GM11168 (cell line): Measurements from ENCODE around the gene RAD51B.

Experiments
- in situ Hi-C: fragments of 300-500 bp; cut with MboI; formaldehyde crosslinking; loops from one replicate; pipeline ENCODE4 v1.12.0; 2022; ENCODE audit warnings: low sequenced_read_pairs; ENCODE audit not compliant: unreplicated experiment

Gene RAD51B

DNA sequence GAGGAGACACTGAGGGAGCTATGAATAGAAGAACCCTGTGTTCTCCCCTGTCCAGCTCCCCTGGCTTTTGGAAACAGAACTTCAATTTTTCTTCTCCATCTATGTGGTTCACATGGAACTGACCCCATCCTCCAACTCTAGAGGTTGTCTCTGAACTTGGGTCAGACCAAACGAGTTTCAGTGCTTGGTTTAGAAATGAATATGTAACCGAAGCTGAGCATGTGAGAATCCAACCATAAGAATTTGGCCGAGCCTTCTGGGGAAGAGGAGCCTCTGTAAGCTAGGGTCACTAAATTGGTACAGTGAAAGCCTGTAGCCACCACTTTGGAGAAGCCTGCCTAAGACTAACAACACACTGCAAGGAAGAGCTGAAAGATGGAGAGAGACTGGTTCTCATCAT, 508.9 kb downstream of the RAD51B start:
- in situ Hi-C loops, result no loop called here

DNA sequence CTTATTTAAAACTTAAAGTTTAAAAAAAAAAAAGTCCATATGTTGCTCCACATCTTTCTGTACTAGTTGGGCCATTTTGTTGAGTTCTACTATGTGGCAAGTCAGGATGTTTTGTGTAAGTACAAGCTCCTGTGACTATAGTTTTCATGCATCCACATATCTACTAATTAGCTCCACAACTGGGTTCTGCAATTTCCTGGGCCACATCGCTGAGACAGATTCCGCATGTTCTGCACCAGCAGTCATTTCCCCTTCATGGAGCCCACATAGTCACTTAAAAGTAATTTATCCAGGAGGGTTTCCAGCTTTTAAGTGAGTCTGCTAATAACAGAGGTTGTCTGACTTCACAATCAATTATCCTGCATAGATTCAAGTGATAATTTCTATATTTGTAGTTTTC, 511.8 kb downstream of the RAD51B start:
- in situ Hi-C loops, result no loop called here

DNA sequence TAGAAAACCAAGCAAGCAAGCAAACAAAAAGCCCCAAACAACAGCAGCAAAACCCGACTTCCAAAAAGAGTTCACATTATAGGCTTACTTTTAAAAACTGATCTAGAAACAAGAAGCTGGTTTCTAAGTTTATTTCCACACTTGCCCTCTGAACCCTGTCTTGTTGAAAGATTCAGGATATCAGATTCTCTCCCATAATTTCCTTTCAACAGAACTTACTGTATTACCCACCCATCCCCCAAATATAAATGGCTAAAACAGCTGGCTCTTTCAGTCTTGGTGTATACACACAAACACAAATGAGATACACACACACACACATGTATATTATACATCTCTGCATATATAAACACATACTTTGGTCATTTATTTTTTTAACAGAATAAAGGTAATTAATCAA, 512.4 kb downstream of the RAD51B start:
- in situ Hi-C loops, result no loop called here

DNA sequence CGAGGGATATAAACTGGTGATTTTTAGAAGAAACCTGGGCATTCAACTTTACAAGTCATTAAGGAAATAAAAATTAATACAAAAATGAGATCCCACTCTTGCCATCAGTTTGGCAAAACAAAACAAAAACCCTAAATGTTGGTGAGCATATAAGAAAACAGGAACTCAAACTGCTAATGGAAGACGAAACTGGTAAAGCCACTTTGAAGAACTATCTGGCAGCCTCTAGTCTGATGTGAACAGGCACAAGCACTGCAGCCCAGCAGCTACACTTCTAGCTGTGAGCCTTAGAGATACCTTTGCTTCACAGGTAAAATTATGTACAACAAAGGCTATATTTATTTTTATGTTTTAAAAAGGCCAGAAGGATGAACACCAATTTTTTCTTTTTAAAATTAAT, 513.7 kb downstream of the RAD51B start:
- in situ Hi-C loops, result no loop called here

DNA sequence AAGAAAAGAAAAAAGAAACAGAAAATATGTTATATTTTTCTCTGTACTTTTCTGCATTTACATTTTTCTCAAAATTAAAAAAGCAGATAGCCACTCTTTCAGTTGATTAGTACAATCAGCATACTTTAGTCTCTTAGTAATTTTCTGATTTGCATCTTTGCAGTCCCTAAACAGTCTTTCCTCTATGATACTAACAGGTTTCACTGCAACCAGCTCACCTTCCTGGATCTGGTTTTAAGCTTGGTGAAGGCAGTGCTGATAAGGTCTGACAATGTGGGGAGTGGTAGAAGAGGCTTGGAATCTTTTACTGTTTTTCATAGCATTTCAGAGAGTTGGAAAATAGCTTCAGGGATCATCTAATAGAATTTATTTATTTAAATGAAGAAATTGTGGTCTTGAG, 515.7 kb downstream of the RAD51B start:
- in situ Hi-C loops, result no loop called here

DNA sequence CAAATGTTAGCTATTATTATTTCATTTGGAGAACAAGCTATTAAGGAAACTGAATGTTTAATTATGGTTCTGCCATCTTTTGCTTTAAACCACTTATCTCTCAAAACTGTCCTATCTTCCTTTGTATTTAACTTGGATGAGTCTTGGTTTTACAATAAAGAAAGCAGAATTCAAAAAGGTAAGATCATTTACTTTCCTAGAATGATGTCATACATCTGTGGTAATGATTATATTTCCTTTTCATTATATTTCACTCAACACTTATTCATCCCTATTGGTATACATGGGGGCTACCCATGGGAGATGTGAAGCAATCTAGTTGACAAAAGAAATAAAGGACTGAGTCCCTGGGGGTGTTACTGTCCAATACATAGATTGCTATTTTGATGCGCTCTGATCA, 516.6 kb downstream of the RAD51B start:
- in situ Hi-C loops, result no loop called here

DNA sequence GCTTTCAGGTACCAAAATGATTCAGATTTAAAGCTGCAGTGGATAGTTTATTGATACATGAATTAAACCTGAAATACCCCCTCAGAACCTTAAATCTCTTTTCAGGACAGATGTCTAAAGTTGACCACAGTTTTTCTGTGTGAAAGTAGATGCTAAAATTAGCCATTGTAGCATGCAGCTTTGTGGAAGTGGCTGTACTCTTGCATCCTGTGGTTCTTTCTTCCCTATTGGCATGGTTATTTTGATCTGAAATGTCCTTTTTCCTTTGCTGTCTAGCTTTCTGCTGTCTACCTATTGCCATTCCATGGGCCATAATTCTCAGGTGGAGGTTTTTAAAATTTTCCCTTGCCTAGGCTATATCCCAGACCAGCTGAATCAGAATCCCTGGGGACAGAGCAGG, 517.7 kb downstream of the RAD51B start:
- in situ Hi-C loops, result no loop called here

DNA sequence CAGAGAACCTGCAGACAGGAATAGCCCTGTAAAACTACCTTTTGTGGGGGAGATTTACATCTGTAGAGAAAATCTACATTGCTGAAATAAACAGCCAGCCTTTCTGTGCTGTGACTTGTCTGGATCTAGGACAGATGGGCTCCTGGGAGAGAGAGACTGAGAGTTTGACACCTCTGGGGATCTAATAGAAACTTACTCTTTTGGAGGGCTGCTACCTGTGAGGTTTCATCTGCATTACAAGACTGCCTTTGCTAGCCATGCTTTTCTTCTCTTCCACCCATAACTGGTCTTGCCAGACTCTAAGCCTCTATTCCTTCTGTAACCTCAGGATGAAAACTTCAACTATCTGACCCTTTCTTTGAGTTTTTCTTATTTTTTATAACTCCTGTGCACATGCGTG, 520.7 kb downstream of the RAD51B start:
- in situ Hi-C loops, result no loop called here

DNA sequence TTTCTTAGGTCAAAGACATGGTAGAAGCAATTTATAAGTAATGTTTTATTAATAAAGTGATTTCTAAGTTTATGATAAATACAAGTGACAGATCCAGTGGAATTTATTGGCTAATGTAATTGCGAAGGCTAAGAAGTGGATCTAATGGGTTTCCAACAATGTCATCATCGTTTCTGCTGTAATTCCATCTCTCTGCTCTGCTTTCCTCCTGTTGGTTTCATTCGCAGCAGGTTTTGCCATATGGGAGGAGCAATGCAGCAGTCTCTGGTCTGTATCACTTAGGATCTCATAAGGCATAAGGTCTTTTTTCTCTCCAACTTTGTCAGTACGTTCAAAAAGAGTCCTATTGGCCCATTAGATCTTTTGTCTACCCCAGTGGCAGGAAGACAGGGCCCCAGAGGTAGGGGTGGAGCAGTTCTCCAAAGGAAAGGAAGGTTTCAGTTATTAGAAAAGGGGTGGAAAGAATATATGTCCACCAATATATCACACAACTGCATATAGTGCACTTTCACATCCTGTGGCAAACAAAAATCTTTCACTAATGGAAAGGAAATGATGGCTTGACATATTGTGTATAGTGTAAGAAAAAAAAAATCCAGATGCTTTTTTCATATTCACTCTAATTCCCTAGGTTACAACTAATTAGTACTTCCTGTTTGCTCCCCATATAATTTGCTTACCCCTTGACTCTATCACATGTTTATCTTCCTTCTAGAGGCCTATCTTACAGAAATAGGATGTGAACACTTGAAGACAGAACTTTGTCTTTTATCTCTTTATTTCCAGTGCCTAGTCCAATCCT, 522.0 kb downstream of the RAD51B start:
- in situ Hi-C loops, result no loop called here

DNA sequence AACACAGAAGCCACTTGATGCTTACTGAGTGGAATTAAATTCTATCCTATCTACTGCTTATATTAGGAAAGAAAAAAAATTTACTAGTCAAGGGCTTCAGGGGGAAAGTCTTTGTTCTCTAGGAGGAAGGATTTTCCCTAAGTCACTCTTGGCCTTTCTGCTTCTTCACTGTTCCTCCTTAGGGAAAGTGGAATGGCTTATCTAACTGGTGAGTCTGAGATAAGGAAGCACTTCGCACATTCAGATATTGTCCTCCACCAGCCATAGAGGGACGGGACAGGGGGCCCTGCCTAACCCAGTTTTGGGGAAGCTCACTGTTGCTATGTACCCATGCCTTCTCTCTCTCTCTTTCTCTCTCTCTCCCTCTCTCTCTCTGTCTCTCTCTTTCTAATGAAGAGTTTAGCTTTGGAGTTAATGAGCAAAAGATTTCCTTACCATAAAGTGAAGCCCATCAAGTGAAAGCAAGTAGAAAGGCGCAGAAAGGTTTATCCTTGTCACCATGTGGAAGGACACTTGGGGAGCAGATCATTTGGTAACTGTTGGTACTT, 522.7 kb downstream of the RAD51B start:
- in situ Hi-C loops, result no loop called here

DNA sequence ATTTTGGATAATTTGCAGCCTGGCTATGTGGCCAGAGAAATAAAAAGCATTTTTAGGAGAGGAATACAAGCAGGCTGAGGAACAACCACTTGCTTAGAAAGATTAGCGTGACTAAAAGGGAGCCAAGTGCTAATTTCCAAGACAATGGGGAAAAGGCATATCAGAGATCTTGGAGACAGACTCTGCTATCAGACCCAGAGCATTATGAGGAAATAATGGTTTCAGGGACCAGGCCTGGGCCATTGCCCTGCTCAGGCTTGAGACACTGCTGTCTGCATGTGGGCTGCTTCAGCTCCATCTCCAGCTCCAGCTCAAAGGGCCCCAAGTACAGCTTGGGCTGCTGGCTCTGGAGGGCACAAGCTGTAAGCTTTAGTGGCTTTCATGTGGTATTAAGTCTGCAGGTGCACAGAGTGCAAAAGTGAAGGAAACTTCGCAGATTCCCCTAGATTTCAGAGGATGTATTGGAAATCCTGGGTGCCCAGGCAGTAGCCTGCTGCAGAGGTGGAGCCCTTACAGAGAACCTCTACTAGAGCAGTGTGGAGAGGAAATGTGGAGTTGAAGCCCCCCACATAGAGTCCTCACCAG, 524.0 kb downstream of the RAD51B start:
- in situ Hi-C loops, result no loop called here

DNA sequence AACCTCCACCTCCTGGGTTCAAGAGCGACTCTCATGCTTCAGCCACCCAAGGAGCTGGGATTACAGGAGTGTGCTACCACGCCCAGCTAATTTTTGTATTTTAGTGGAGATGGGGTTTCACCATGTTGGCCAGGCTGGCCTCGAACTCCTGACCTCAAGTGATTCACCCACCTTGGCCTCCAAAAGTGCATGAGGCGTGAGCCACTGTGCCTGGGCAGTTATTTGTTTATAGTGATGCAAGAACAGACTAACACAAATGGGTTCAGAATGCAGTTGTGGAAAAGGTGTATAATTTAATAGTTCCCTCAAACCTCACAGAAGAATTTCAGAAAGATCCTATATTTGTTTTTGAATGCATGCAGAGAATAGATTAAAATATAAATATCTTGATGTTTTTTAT, 526.2 kb downstream of the RAD51B start:
- in situ Hi-C loops, result no loop called here

DNA sequence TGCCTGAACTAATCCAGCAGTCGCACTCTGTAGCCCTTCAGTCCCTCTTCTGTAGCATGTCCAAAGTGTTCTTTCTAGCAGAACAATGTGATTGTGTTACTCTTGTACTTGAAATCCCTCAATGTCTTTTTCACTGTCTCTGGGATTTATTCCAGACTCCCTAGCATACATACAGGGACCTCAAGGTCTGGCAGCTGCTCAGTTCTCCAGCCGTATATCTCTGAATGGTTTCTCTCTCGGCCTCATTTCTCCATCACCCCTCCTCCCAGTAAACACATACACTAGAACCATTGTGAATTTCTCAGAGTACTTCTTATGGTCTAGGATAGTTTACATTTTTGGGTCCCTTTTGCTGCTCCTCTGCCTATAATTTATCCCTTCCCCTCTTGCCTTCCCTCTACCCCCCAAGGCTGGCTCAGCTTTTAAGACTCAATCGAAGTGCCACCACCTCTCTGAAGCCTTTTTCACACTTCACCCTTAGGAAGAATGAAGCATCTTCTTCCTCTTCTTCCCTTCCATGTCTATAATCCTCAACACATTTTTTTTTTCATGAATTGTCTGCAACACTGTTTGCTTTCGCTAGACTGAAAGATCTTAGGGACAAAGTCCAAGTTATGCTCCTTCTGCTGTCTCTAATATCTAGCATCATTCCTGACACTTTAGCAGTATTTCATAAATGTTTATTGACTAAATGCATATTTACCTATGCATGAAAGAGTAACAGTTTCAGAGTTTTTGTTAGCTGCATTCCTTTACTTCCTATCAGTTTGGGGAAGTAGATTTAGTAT, 527.2 kb downstream of the RAD51B start:
- in situ Hi-C loops, result no loop called here

DNA sequence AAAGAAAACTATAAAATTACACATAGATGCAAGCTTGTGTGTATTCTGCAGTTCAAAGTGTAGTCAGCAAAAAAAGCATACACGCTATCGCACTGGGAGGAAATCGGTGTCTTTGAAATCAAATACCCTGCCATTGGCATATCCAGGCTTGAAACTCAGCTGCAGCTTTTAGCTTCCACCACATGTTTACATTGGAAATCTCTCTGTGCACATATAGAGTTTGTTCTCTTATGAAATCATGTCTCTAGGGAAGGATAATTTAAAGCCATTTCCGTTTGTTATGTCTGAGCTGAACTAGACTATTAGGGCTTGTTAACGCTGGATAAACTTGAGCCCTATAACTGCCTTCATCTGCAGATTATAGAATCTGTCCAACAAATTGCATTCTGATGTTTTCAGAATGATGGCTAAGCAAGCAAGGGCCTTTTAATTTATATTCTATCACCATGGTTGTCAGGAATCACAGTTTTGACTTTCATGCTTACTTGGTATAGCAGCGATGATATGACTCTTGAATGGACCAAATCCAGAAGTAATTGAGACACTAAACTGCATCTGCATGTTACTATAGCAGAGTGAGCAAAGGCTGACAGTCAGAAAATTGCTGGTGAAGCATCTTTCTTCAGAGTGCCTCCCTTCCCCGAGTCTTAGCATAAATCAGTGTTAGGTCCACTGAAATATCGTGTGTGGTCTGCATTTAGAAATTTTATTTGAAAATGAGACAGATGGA, 530.5 kb downstream of the RAD51B start:
- in situ Hi-C loops, result no loop called here

DNA sequence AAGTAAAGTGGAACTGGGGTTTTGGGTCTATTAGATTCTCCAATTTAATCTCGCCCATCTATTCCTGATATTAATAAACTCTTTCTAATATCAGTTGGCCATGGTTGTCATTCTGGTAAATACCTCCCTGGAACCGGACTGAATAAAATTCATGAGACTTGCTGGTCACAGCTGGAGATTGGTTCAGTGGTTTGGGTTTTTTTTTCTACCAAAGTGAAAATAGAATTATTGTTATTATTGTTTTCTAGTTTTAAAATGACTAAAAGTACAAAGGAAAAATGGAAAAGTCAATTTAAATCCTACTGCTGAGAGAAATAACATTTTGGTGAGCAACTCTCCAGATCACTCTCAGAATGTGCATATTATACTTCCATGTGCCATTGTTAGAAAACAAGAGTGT, 535.8 kb downstream of the RAD51B start:
- in situ Hi-C loops, result no loop called here

DNA sequence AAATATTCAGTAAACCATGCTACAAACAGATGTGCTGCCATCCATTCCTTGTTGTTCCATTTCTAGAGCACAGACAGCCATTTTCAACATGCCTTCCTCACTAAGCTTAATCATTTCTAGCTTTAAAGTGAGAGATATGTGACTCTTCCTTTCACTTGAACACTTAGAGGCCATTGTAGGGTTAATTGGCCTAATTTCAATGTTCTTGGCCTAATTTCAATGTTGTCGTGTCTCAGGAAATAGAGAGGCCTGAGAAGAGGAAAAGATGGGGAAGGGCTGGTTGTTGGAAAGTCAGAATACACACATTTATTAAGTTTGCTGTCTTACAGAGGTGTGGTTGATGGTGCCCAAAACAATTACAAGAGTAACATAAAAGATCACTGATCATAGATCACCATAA, 538.2 kb downstream of the RAD51B start:
- in situ Hi-C loops, result no loop called here

DNA sequence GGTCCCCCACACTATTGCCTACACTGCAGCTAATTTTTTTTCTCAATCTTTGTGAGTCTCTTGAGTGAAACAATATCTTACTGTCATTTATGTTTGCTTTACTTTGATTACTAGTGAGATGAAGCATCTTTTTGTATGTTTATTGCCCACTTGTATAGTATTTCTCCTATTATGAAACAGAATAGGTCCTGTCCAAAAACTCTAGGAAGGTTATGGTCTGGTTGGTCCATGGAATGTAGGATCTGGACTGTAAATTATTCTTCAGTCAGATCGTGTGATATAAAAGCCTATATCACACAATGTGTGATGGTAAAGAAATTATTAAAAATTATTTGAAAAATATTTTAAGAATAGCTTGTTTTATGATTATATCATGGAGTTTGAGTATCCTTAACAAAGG, 538.9 kb downstream of the RAD51B start:
- in situ Hi-C loops, result no loop called here

DNA sequence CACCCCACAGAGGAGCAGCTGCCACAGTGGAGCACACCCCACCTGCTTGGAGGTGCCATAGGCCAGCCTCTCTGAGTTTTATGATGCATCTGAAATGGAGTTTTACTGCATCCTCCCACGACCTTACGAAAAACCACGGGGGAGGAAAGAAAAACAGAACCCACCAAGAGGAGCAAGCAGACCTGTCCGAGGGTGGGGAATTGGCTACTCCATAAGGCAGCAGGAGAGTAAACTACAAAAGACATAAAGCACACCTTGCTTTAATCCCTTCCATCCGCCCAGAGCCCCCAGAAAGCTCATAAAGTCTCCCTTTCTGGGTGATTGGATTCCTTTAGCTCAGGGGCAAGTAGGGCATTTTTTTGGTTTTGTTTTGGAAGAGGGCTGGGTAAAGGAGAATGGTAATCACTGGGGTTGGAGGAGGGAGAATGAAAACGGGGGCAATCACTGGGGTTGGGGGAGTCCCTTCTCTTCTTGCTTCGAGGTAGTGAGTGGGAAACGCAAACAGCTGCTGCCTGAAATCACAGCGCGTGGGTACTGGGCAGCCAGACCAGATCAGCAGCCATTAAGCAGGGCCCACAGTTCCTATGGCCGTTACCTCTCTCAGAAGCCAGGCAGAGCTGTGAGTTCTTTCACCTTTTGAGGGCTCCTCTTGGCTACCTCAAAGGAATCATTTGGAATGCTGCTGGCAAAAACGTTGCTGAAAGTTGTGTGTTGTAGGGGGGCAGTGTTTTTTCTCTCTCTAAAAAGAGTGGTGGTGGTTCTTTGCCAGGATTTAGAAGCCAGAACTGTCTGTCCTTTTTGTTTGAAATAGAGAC, 539.6 kb downstream of the RAD51B start:
- in situ Hi-C loops, result no loop called here

DNA sequence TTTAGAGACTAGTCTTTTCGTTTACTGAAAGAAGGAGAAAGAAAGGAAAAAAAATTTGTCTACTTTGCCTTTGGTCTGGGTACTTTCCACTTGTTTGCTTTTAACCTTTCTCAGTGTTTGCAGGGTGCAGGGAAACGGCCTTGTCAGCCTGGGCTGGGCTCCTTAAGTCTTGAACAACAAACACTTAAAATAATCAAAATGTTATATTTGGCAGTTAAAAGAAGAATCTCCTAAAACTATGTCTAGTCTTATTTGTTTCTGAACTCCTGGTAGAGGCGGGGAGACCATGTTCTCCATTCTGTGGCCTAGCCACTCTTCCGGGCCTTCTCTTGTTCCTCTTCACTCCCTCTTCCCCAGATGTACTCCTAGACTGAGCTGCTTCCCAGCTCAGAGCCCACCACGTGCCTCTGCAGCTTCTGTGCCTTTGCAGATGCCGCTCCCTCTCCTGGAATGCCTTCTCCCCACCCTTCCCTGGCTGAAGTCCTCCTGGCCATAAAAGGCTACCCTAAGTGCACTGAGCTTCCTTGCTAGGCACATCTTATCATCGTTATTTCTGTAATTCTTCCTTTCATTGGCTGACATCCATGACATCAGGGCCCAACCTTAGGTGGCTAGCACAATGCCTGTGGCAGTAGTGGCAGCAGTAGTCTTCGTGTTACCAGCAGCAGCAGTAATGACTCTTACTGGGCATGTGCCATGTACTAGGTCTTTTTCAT, 540.4 kb downstream of the RAD51B start:
- in situ Hi-C loops, result no loop called here
